Measurements from ENCODE around the gene MAGI1.

GRCh38 chr3:65497236-65497635 lies 541.5 kb downstream of the MAGI1 start:
- TF ChIP-seq, protein P1, sequence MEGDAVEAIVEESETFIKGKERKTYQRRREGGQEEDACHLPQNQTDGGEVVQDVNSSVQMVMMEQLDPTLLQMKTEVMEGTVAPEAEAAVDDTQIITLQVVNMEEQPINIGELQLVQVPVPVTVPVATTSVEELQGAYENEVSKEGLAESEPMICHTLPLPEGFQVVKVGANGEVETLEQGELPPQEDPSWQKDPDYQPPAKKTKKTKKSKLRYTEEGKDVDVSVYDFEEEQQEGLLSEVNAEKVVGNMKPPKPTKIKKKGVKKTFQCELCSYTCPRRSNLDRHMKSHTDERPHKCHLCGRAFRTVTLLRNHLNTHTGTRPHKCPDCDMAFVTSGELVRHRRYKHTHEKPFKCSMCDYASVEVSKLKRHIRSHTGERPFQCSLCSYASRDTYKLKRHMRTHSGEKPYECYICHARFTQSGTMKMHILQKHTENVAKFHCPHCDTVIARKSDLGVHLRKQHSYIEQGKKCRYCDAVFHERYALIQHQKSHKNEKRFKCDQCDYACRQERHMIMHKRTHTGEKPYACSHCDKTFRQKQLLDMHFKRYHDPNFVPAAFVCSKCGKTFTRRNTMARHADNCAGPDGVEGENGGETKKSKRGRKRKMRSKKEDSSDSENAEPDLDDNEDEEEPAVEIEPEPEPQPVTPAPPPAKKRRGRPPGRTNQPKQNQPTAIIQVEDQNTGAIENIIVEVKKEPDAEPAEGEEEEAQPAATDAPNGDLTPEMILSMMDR (IDR thresholded peaks at IDR 0.05): no peak
- no peak for TF ChIP-seq EP300 (IDR thresholded peaks at IDR 0.05)
